ENCODE data around the gene ITPK1.
A peak's percentile ranks its signal among the peaks of the same experiment; 100 is the strongest.
"Not testable (repeated sequence)": the region's sequence is repeated elsewhere in the genome, so short reads cannot be mapped to it uniquely, and the experiment has no call there.

ITPK1 gene

GRCh38 chr14:93084866-93085857 is 30.6 kb downstream of the ITPK1 start:
- DNase-seq (ENCODE audit: low read depth): no peak

- no peak for DNase-seq (ENCODE audit: low read depth)
These were observed 31.3 kb downstream of the ITPK1 start for GRCh38 chr14:93084402-93084801.

GRCh38 chr14:93083917-93084316 is 31.8 kb downstream of the ITPK1 start:
- DNase-seq (ENCODE audit: low read depth): no peak

GRCh38 chr14:93082576-93083001 is 33.1 kb downstream of the ITPK1 start:
- no peak for DNase-seq (ENCODE audit: low read depth)

GRCh38 chr14:93081876-93082570 is 33.7 kb downstream of the ITPK1 start:
- no peak for DNase-seq (ENCODE audit: low read depth)

GRCh38 chr14:93079865-93080403 is 35.8 kb downstream of the ITPK1 start:
- DNase-seq (ENCODE audit: low read depth): no peak

- DNase-seq (ENCODE audit: low read depth): no peak
These were observed 36.4 kb downstream of the ITPK1 start for GRCh38 chr14:93079321-93079720.

GRCh38 chr14:93078870-93079269 is 36.9 kb downstream of the ITPK1 start:
- peak; percentile 96 for DNase-seq (ENCODE audit: low read depth)

- DNase-seq (ENCODE audit: low read depth): no peak
These were observed 39.0 kb downstream of the ITPK1 start for GRCh38 chr14:93076755-93077154.

- DNase-seq (ENCODE audit: low read depth): no peak
These were observed 39.8 kb downstream of the ITPK1 start for GRCh38 chr14:93075891-93076290.

- DNase-seq (ENCODE audit: low read depth): peak; percentile 62
These were observed 41.6 kb downstream of the ITPK1 start for GRCh38 chr14:93073910-93074769.

- DNase-seq (ENCODE audit: low read depth): no peak
These were observed 42.4 kb downstream of the ITPK1 start for GRCh38 chr14:93073358-93073707.

- no peak for DNase-seq (ENCODE audit: low read depth)
These were observed 42.9 kb downstream of the ITPK1 start for GRCh38 chr14:93072659-93073357.

- DNase-seq (ENCODE audit: low read depth): no peak
These were observed 47.0 kb downstream of the ITPK1 start for GRCh38 chr14:93068711-93069110.

- no peak for DNase-seq (ENCODE audit: low read depth)
These were observed 48.6 kb downstream of the ITPK1 start for GRCh38 chr14:93067088-93067487.

- no peak for DNase-seq (ENCODE audit: low read depth)
These were observed 50.4 kb downstream of the ITPK1 start for GRCh38 chr14:93065272-93065730.

- DNase-seq (ENCODE audit: low read depth): peak; percentile 77
These were observed 51.1 kb downstream of the ITPK1 start for GRCh38 chr14:93064411-93065271.

- DNase-seq (ENCODE audit: low read depth): no peak
These were observed 52.3 kb downstream of the ITPK1 start for GRCh38 chr14:93063393-93063792.

GRCh38 chr14:93062890-93063289 is 52.8 kb downstream of the ITPK1 start:
- DNase-seq (ENCODE audit: low read depth): no peak

GRCh38 chr14:93062013-93062412 is 53.7 kb downstream of the ITPK1 start:
- not testable (repeated sequence) for DNase-seq (ENCODE audit: low read depth)

Measured in EH (cell line).